NCI-H748 treated with DMSO at 0.1 percent for 48 hours (cell line): ENCODE measurements around the gene L3MBTL4.

ENCODE experiments used
- DNase-seq: peaks from one replicate; lab custom pipeline; 2025; lab: John Stamatoyannopoulos, UW

The L3MBTL4 gene

DNA sequence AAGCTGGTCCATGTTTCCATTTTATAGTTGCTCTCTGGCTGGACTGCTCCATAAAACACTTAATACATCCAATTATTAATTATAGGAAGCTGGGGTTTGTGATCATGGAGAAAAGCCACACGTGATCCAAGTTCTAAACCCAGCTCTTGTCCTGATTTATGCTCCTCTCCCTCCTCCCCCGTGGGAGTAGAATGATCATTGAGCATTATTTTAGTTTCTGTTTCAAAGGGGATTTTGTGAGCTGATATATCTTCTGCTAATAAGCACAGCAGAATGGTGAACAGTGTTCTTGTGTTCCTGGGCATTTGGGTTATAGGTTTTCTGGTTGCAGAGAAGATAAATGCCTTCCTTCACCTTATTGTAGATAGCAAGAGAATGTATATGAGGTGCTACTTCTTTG is 383.7 kb downstream of the L3MBTL4 start:
- no peak for DNase-seq

DNA sequence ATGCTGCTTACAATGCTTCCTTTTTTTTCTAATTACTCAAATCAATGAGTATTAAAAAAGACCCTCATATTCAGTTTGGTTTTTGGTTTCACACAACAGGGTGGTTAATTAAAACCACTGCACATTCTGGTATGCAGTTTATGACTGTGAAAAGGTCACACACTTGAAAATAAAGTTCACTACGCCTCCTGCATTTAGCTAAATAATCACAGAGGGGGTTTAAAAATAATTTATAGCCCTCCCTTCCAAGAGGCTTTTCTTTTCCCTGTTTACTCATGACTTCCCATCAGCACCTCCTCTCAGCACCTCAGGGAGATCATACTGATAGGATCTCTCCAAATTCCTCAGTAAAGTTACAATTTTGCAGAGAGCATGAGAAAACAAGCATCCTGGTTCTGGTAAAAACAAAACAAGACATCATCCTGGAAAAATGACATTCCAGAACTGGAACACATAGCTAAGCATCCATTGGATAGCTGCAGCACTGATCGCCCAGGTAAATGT is 389.9 kb downstream of the L3MBTL4 start:
- no peak for DNase-seq

DNA sequence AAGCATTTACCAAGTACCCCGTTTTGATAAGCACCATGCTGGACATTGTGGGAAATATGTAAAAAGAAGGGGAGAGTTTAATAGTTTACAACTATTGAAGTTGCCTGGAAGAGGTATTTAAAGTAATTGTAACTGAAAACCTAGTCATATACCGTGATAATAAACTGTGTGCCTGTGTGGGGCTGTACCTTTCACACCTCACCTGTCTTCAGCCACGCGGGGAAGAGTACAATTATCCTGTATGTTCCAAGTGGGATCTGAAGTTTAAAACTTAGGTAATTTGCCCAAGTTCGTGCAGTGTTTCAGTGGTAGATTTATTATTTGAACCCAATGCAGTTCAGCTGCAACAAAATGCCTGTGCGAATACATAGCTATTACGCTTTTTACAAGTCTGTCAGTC is 391.2 kb downstream of the L3MBTL4 start:
- no peak for DNase-seq

DNA sequence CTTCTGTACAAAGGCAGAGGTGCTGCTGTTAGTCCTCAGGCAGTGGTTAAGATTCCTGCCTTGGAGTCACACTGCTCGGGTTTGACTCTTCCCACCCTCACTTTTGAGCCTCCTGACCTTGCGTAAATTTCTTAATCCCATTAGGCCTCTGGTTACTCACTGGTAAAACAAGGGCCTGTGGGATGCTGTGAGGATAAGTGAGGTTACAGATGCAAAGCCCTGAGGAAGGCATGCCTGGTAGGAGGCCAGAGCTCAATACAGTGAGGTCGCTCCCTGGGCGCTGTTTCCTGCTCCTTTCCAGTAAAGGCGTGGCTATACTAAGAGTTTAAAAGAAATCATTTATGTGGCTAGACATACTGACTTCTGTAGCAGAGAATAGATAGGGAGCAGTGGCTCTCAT is 391.9 kb downstream of the L3MBTL4 start:
- no peak for DNase-seq

DNA sequence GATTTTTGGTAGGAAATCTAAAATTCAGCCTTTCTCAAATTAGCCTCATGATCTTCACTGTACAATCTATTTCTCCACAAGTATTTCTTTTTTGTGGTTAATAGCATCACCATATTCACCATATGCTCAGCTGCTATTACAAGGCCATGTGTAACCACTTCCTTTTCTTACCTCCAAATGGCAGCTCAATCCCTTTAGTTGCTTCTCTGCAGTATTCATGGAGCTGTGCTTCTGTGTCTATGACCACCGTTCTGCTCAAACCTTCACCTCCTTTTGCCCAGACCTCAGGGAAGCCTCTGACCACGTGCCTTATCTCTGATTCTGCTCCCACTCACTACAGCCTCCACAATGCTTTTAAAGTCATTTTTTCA is 392.7 kb downstream of the L3MBTL4 start:
- DNase-seq = no peak

DNA sequence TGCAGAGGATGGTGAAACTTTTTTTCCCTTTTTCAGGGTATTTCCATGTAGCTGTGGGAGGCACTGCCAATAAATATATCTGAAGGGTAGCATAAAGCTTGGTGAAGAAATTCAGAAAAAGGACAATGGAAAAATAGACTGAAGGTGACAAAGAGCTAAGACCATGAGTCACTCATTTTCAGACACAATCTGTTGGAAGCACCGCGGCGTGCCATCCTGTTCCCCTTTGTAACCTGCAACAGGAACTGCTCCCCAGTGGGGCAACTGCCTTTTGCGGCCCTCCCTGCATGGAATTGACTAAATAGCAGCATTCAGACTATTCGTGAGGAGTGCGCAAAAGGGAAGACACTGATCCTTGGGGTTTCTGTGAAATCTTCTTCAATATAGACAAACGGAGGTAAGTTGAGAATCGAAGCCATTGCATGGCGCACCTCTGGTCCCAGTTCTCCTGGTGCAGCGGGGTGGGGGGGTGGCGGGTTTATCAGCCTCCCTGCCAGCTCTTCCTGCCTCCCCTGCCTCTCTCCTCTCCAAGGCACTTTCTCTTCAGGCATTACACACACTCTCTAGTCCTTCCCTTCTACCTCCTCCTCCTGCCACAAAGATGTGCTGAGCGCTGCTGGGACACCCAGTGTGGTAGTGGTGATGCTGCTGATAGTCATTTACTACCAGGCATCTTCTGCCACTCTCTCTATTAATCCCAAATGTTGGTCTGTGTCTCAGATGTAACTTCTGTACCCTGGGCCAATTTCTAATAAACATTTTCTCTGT is 393.2 kb downstream of the L3MBTL4 start:
- no peak for DNase-seq

DNA sequence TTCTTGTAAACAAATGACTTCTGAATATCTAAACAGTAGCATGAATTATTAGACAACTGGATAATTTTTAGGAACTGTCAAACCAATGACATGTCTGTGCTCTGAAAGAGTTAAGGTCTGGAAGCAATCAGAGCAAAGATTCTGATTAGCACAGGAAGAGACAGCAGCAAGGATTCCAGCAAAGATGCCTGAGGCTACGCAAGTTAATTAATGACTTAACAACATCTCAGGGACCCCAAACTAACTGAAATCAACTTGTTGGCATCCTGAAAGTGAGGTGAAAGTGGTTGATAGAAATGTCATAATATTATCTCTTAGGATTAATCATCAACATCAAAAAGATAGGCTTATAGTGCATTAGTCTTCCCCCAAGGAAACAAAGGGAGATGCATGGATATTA is 396.0 kb downstream of the L3MBTL4 start:
- DNase-seq = no peak

DNA sequence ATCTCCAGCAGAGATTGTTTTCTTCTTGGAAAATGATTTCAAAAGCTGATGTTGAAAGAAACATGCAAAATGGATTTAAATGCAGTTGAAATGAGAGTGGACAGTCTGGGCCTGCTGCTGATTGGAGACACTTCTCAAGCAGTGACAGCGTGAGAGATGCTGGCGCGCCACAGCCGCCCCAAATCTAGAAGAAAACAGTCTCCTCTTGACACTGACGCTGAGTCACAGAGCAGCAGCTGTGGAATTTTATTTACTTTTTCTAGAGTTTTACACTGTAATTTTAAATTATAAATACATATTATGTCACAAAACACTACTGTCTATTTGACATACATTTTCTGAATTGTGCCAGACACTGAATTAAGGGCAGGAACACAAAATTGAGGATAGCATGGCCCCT is 397.5 kb downstream of the L3MBTL4 start:
- no peak for DNase-seq

DNA sequence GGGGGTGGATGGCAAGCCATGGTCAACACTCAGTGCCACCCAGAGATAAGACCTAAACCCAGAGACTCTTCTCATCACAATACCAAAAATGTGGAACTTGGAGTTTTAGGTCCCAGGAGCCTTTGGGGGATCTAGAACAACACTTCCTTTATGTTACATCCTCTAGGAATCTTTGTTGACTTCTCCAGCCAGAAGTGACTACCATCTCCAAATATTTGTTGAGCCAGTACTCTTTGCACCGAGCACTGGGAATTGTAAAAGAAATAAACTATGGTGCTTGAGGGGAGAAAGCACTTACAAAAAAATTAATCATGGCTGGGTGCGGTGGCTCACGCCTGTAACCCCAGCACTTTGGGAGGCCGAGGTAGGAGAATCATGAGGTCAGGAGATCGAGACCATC is 399.3 kb downstream of the L3MBTL4 start:
- DNase-seq = no peak

DNA sequence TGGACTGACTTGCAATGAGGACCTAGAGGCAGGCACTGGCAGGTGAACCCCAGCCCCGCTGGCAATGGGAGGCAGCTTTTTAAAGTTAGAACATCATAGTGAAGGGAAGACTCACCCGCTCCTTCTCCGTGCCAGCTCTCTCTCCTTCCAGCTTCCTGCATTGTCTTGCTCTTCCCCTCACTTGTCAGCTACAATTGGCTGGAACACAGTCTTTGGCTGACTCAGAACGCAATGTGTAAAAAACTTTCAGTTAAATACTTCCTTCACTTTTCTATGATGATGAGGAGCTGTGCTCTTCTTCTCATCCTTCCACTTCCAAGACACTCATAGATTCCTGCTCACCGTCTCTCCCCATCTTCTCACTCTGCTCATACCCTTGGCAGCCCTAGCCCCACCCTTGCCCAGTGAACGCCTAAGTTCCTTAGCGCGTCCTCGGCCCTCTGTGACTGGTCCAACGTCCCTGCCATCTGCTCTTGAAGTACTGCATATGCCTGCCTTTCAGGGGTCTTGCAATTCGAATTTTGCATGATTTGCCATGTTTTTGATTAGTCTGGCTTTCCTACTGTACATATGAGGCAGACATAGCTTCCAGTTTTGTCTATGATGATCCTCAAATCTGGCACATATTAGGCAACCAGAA is 401.4 kb downstream of the L3MBTL4 start:
- no peak for DNase-seq

DNA sequence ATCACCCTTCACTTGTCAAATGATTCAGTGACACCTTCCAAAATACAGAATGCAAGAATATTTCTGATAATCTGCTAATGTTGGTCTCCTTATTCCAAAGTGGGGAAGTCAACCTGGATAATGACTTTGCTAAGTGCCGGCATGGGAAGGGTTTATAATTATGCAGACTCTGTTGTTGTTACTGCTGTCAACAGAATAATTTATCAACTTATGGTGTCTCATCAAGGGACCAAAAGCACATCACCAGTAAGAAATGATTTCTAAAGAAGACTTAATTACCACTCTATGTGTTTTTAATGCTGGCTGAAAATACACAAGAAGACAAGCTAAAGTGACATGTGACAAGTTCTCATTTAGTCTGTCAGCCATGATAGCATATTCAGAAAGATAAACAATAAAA is 403.8 kb downstream of the L3MBTL4 start:
- no peak for DNase-seq

DNA sequence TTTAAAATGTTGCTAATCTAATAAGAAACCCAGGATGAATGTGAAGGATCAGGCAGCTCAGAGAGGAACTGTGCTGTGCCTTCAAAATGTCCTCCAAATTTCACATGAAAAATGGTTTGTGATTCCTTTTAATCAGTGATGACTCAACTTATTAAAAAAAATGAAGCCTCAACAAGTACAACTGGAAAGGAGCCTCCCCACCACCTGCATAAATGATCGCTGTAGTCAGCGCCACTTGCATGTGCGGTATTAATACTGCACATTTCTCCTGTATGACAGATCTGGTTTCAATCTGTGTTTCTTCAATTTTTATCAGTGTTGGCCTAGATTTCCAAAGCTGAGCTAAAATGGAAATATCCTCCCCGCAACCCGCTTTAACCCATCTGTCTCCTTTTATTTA is 404.4 kb downstream of the L3MBTL4 start:
- no peak for DNase-seq

DNA sequence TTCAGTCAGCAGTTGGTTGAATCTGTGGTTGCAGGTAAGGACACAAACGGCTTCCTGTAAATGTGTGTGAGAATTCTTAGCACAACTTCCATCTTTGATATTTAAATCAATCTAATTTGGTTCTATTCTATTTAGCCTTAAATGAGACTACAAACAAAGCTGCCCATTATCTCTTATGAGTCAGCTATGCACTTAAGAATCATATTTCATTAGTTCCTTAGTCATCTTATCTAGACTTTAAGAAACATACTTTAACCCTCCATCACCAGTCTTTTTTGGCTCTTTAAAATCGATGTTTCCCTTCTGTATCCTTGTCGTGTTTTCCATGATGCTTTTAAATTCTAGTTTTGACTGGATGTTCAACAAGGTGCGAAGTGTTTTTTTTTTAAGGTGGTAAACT is 405.0 kb downstream of the L3MBTL4 start:
- no peak for DNase-seq

DNA sequence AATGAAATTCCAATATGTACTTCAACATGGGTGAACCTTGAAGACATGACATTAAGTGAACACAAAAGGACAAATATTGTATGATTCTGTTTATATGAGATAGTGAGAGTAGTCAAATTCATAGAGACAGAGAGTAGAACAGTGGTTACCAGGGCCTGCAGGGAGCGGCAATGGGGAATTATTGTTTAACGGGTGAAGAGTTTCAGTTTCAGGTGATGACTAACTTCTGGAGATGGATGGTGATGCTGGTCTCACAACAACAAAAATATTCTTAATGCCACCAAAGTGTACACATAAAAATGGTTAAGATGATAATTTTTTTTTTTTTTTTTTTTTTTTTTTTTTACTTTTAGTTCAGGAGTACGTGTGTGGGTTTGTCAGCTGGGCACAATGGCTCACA is 410.0 kb downstream of the L3MBTL4 start:
- DNase-seq = no peak

DNA sequence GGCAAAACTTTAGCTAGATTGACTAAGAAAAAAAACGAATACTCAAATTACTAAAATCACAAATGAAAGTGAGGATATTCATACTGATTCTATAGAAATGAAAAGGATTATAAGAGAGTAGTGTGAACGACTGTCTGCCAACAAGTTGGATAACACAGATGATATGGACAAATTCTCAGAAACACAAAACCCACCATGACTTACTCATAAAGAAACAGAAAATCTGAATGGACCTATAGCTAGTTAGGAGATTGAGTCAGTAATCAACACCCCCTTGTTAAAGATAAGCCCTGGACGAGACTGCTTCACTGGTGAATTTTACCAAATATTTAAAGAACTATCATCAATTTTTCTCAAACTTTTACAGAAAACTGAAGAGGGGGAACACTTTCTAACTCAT is 410.6 kb downstream of the L3MBTL4 start:
- DNase-seq = no peak

DNA sequence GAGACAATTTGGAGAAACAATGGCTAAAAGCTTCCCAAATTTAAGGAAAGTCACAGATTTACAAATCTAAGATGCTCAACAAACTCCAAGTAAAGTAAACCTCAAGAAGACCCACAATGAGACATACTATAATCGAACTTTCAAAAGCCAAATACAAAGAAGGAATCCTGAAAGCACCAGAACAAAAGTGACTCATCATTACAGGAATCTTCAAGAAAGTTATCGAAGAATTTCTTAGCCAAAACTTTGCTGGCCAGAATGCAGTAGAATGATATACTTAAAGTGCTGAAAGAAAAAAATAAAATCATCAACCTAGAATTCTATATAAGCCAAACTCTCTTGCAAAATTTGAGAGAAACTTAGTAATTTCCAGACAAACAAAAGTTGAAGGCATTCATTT is 412.8 kb downstream of the L3MBTL4 start:
- DNase-seq = no peak

DNA sequence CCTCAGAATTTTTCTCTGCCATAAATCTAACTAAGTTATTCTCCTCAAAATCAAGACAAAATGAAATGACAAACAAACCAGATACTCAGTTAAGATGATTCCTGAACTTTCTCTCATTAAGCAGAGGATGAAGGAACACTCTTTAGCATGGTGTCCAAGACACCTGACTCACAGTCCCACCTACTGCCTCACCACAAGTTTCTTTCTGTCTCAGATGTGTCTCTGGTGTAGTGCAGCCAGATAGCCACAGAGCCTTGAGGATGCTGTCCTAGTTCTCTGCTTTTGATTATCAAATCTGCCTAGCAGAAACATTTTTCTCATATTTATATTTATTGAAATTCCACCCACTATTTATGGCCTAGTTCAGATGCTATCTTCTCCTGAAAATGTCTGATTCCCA is 415.8 kb downstream of the L3MBTL4 start:
- DNase-seq = no peak

DNA sequence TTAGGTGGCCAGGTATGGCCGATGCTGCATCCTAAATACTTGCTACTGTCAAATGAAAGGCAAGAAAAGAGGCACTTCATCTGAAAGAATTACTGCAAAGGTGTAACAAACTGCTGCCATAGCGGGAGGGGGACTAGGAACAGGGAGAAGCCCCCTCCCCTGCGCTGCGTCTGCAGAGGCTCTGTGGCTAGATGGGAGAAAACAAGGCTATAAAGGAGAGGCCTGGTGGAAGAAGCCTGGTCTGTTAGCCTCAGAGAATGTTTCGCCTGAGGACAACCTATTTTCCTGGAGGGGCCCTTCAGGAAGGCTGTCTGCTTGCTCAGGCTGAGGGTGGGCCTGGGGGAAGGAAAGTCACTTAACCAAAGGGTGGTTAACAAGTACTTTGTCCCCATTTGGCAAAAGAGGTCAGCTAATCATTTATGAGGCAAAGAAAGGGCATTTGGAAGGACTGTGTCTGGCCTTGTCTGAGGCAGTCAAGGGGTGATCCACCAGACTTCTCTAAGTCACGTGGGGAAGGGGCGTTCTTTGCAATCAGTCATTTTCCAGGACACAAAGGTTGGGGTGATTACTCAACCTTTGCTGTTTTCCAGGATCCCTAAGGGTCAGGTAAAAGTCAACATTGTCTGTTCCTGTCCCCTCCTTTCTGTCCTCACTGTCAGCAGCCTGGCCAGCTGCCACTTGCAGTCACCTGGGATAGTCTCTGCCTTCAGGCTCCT is 416.4 kb downstream of the L3MBTL4 start:
- DNase-seq = no peak

DNA sequence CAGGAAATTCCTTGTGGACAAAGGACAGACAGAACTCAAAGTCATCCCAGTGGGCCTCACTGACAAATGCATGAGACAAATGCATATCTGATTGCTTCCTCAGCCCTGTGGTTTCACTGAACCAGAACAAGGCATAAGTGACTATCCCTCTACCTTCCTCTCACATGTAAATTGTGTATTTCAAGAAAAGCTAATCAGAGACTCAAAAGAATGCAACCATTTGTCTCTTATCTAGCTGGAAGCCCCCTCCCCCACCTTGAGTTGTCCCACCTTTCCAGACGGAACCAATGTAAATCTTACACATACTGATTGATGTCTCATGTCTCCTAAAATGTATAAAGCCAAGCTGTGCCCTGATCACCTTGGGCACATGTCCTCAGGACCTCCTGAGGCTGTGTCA is 417.4 kb downstream of the L3MBTL4 start:
- DNase-seq = no peak

DNA sequence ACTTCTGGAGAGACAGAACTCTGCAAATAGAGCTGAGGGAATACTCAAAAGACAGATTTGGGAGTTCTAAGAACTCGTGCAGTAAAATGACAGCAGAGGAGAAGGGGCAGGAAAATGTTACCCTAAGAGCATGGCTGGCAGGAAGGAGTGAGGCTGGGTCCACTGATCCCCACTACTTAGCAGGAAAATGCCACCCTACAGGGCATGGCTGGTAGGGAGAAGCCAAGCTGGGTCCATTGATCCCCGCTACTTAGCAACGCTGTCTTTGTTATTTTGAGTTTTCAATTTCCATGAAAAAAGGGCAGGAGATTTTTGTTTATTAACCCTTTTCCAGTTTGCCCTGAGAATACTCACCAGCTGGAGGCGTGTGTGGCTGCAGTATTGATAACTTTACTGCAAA is 419.1 kb downstream of the L3MBTL4 start:
- no peak for DNase-seq

DNA sequence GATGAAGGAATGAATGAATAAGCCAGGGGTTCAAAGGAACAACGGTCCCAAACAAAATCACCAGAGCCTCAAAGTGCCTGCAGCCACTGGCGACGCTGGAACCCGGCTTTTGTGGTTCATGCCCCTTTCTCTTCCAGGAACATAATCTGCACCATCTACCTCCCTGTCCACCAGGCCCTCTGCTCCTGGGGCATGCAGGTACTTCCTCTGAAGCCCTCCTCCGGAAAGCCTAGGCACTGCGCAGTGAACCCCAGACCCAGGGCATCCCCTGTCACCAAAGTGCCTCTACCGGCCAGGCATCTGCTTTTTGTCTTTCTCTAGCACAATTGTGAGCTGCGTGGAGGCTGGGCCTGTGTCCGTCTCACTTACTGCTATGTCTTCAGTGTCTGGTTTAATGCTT is 420.8 kb downstream of the L3MBTL4 start:
- no peak for DNase-seq

DNA sequence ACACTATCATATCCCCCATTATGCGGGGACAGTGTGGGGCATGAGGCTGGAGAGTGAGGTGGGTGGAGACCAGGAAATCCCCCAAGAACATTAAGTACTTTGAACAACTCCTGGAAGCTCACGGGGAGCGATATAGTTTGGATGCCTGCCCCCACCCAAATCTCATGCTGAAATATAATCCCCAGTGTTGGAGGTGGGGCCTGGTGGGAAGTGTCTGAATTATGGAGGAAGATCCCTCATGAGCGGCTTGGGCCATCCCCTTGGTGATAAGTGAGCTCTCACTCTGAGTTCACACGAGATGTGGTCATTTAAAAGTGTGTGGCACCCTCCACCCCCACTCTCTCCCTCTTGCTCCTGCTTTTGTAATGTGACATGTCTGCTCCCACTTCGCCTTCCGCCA is 422.3 kb downstream of the L3MBTL4 start:
- no peak for DNase-seq

DNA sequence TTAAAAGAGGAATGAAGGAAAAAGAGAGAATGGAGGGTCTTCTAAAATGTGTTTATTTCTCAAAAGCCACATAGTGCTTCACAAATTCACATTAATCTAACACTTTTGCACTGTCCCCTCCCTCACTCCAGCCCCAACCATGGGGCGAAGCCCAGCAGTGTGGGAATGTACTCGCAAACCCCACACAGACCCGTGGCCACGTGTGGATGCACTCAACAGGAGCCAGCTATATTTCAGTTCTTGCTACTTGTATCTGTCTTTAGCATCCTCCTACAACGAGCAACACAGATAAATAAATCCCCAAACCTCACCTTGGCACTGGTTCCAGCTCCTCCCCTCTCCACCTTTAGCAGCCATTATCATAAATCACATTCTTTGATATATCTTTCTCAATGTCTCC is 427.5 kb downstream of the L3MBTL4 start:
- no peak for DNase-seq
